GM12878 (cell line): ENCODE results near the gene CDKL1. TPM values are rescaled to one million over a fixed set of nuclear protein-coding genes. Genes with fewer than 3 reads are reported as not detected.

Experiments
- ATAC-seq: fragments of 200-7000 bp; cut with Tn5 transposase; 3 replicates; pipeline ENCODE4 v1.9.1; 2020; ENCODE audit warnings: mild to moderate bottlenecking, moderate library complexity
- BruUV-seq: library from RNA; stranded (reverse); fragments of 400-500 nt; replicated peaks from 2 replicates; lab custom pipeline; 2021; lab: Mats Ljungman, UMichigan
- CTCF ChIA-PET: fragments of 300-600 bp; sonication (Branson Sonifier 250); formaldehyde crosslinking; extraction: SDS; loops from one replicate; lab custom pipeline; 2021; ENCODE audit warnings: inconsistent platforms; lab: Yijun Ruan, JAX
- POLR2A ChIA-PET: fragments of 350-600 bp; formaldehyde crosslinking; extraction: SDS; loops from one replicate; lab custom pipeline; 2021; ENCODE audit warnings: inconsistent platforms; lab: Charles Lee
- RAD21 ChIA-PET: fragments of 300-600 bp; sonication (Branson Sonifier 250); formaldehyde crosslinking; loops from one replicate; lab custom pipeline; 2023; ENCODE audit warnings: antibody characterized with exemption; ENCODE audit not compliant: unreplicated experiment; lab: Charles Lee
- SMC1A ChIA-PET: fragments of 300-600 bp; sonication (Branson Sonifier 250); formaldehyde crosslinking; loops from one replicate; lab custom pipeline; 2023; ENCODE audit not compliant: unreplicated experiment, uncharacterized antibody; lab: Charles Lee
- DNase-seq: peaks from one replicate; pipeline ENCODE4 v3.0.0-alpha.2; 2011; ENCODE audit warnings: low read depth, low spot score
- FAIRE-seq: peaks from 3 replicates; lab custom pipeline; 2011; peaks lifted over from hg19 to GRCh38; lab: Jason Lieb, UNC
- H2AFZ ChIP-seq: 2 replicates; pipeline ENCODE4 v1.6.0; 2011; ENCODE audit warnings: low read depth, low read length, control low read depth; ENCODE audit not compliant: control insufficient read depth
- H3K27ac ChIP-seq: 2 replicates; pipeline ENCODE4 v1.5.1; 2011; ENCODE audit warnings: control low read depth; ENCODE audit not compliant: control insufficient read depth, insufficient read depth
- H3K27me3 ChIP-seq, 2 experiments: replicated peaks in 1 of 2; 2 replicates each; pipeline versions ENCODE4 v1.6.0 to v1.6.1; 2011; ENCODE audit warnings: low read length in 1 of 2; ENCODE audit not compliant: control insufficient read depth in 2 of 2, insufficient read depth in 2 of 2
- H3K36me3 ChIP-seq, 2 experiments: 2 replicates each; pipeline ENCODE4 v1.5.1; 2011; ENCODE audit warnings: low read length in 1 of 2; ENCODE audit not compliant: control insufficient read depth in 2 of 2, insufficient read depth in 2 of 2
- H3K4me1 ChIP-seq: 2 replicates; pipeline ENCODE4 v1.6.1; 2011; ENCODE audit warnings: mild to moderate bottlenecking, low read length, moderate library complexity, mixed read lengths; ENCODE audit not compliant: control insufficient read depth, insufficient read depth
- H3K4me2 ChIP-seq: 2 replicates; pipeline ENCODE4 v1.6.0; 2011; ENCODE audit warnings: control low read depth; ENCODE audit not compliant: control insufficient read depth, insufficient read depth
- H3K4me3 ChIP-seq: fragments of 200-600 bp; sonication (generic); 2 replicates; pipeline ENCODE4 v1.5.1; 2016
- H3K79me2 ChIP-seq: 2 replicates; pipeline ENCODE4 v1.6.0; 2011; ENCODE audit warnings: low read length; ENCODE audit not compliant: control insufficient read depth, insufficient read depth
- H3K9ac ChIP-seq: 2 replicates; pipeline ENCODE4 v1.8.0; 2011; ENCODE audit warnings: low read length, control low read depth, mixed read lengths; ENCODE audit not compliant: control insufficient read depth, insufficient read depth
- H3K9me3 ChIP-seq: replicated peaks from 3 replicates; pipeline ENCODE4 v1.5.1; 2011; ENCODE audit warnings: mild to moderate bottlenecking, low read length; ENCODE audit not compliant: control insufficient read depth, insufficient read depth
- H4K20me1 ChIP-seq: 2 replicates; pipeline ENCODE4 v1.6.0; 2011; ENCODE audit not compliant: control insufficient read depth, insufficient read depth
- HSF1 ChIP-seq: fragments of 150-350 bp; IDR thresholded peaks from 2 replicates; pipeline ENCODE4 v1.6.1; 2014; ENCODE audit warnings: mild to moderate bottlenecking, low read depth, low read length
- JUND ChIP-seq: IDR thresholded peaks from 2 replicates; pipeline ENCODE4 v1.6.1; 2012; ENCODE audit warnings: low read depth, mild to moderate bottlenecking, low read length, improper control_type of control experiment, moderate library complexity
- LARP7 ChIP-seq: fragments of 450-650 bp; IDR thresholded peaks from 2 replicates; pipeline ENCODE4 v1.6.1; 2017; ENCODE audit warnings: mild to moderate bottlenecking
- ZBED1 ChIP-seq: IDR thresholded peaks from 2 replicates; pipeline ENCODE4 v1.6.1; 2016; ENCODE audit warnings: borderline replicate concordance
- ZNF384 ChIP-seq: IDR thresholded peaks from 2 replicates; pipeline ENCODE4 v1.6.1; 2012; ENCODE audit warnings: low read depth, mild to moderate bottlenecking, low read length, improper control_type of control experiment, borderline replicate concordance
- ZNF592 ChIP-seq: fragments of 450-650 bp; IDR thresholded peaks from 2 replicates; pipeline ENCODE4 v1.6.1; 2017; ENCODE audit warnings: mild to moderate bottlenecking, moderate library complexity
- WGBS: methylation state at CpG from one replicate; pipeline ENCODE4 v1.1.6; 2016; ENCODE audit warnings: low lambda C conversion rate; ENCODE audit not compliant: insufficient replicate concordance, insufficient coverage; ENCODE audit errors: missing lambda C conversion rate; 5-methylcytosine and 5-hydroxymethylcytosine counted together
- in situ Hi-C: fragments of 300-500 bp; cut with MboI; formaldehyde crosslinking; loops from 9 replicates; pipeline ENCODE4 v1.14.3; 2018; ENCODE audit warnings: mixed read lengths
- intact Hi-C: fragments of 100-400 bp; cut with micrococcal nuclease; formaldehyde crosslinking; loops from one replicate; pipeline ENCODE4 v1.14.2; 2022; ENCODE audit not compliant: unreplicated experiment
- polyA plus RNA-seq, 11 experiments: library from polyadenylated mRNA; depleted of rRNA in 4 of 11; unstranded in 6 of 11; stranded (reverse) in 5 of 11; fragments of >200 nt; fragmentation: Nextera tagmentation in 4 of 11; fragmentation: Illumina TruSeq in 1 of 11; extraction: Ambion mirVana in 4 of 11; extraction: Trizol in 1 of 11; gene quantifications; 1 replicate in 1 of 11; 2 replicates in 10 of 11; pipeline versions ENCODE4 v1.2.1 to v1.2.3, GENCODE V29; 2011 to 2016; ENCODE audit warnings: inconsistent platforms in 2 of 11, missing spikeins in 2 of 11, low read depth in 1 of 11
- total RNA-seq, 4 experiments: library from RNA; depleted of rRNA in 3 of 4; stranded (reverse); fragments of >200 nt in 3 of 4; fragmentation: Illumina TruSeq in 1 of 4; extraction: Trizol in 1 of 4; gene quantifications; 2 replicates each; pipeline versions ENCODE4 v1.2.1 to v1.2.3, GENCODE V29; 2013 to 2021
- TF ChIP-seq, protein P1 (sequence below): IDR thresholded peaks from 2 replicates; pipeline ENCODE4 v1.6.1; 2011; ENCODE audit warnings: borderline replicate concordance, low read depth, mild to moderate bottlenecking, moderate library complexity, low read length; ENCODE audit not compliant: insufficient read depth, poor library complexity, severe bottlenecking
- TF ChIP-seq, protein P2 (sequence below): IDR thresholded peaks from 2 replicates; pipeline ENCODE4 v1.6.1; 2012; ENCODE audit warnings: improper control_type of control experiment, low read depth, low read length; ENCODE audit not compliant: insufficient replicate concordance

CDKL1 gene
- total and polyA plus RNA-seq, 10 of the 15 experiments (the other 5 are each of a cell fraction or from before 2014, with no cell fraction given) = 9.0 to 19.0 (median 11.1) TPM

DNA sequence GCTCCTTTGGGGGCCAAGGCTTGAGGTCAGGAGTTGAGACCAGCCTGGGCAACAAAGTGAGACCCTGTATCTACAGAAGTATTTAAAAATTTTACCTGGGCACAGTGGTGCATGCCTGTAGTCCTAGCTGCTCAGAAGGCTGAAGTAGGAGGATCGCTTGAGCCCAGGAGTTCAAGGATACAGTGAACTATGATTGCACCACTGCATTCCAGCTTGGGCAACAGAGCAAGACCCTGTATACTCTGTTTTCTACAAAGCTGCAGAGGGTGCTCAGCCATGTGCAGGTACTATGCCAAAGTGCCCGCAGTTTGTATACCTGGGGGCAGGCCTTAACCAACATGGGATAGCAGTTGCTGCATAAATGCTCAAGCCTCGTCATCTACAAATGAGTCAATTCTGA is 26.8 kb upstream of the CDKL1 start (continued):
- no peak for TF ChIP-seq ZNF592

DNA sequence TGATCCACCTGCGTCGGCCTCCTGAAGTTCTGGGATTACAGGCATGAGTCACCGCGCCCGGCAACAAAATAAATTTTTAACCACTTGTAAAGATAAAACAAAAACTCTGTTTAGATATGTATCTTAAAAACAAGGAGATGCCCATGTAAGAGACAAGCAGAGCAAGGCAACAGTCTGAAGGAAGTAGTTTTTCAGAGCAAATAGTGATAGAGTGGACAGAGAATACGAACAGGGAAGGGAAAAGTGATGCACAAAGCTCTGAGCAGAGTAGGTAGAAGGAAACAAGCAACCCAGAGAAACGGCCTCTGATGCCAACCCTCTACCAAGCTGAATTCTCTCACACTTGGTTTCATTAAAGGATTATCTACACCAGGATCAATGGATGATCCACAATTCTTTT is 24.8 kb upstream of the CDKL1 start:
- no peaks in the 10 kb centered on the region; a peak in 1 of 4 replicates for H3K36me3 ChIP-seq
- ChIA-PET SMC1A (no interaction called here), CTCF (no interaction called here), RAD21 (no interaction called here), POLR2A (no interaction called here)
- no peak overlapping the region for H3K9ac ChIP-seq
- H3K4me1 ChIP-seq = no peaks in the 10 kb centered on the region
- no peaks in the 10 kb centered on the region for H3K79me2 ChIP-seq
- FAIRE-seq (no peak), DNase-seq (no peak), ATAC-seq (no peak)
- no peak overlapping the region for H3K4me3 ChIP-seq
- 98% methylated on average over 7 of the region's 7 CpGs for WGBS
- no TSS peak for BruUV-seq
- intact Hi-C loops (no loop called here), in situ Hi-C loops (no loop called here)
- no peaks in the 10 kb centered on the region for H4K20me1 ChIP-seq
- H3K9me3 ChIP-seq = no peaks in the 10 kb centered on the region
- no peaks in the 10 kb centered on the region for H3K27me3 ChIP-seq
- no peak overlapping the region for H3K4me2 ChIP-seq
- H2AFZ ChIP-seq = no peak overlapping the region
- no peak overlapping the region for H3K27ac ChIP-seq
- TF ChIP-seq, protein P1, sequence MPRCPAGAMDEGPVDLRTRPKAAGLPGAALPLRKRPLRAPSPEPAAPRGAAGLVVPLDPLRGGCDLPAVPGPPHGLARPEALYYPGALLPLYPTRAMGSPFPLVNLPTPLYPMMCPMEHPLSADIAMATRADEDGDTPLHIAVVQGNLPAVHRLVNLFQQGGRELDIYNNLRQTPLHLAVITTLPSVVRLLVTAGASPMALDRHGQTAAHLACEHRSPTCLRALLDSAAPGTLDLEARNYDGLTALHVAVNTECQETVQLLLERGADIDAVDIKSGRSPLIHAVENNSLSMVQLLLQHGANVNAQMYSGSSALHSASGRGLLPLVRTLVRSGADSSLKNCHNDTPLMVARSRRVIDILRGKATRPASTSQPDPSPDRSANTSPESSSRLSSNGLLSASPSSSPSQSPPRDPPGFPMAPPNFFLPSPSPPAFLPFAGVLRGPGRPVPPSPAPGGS = no peak
- TF ChIP-seq ZNF384 = no peak
- no peak for TF ChIP-seq ZBED1
- no peak for TF ChIP-seq JUND
- no peak for TF ChIP-seq LARP7
- no peak for TF ChIP-seq HSF1
- TF ChIP-seq, protein P2, sequence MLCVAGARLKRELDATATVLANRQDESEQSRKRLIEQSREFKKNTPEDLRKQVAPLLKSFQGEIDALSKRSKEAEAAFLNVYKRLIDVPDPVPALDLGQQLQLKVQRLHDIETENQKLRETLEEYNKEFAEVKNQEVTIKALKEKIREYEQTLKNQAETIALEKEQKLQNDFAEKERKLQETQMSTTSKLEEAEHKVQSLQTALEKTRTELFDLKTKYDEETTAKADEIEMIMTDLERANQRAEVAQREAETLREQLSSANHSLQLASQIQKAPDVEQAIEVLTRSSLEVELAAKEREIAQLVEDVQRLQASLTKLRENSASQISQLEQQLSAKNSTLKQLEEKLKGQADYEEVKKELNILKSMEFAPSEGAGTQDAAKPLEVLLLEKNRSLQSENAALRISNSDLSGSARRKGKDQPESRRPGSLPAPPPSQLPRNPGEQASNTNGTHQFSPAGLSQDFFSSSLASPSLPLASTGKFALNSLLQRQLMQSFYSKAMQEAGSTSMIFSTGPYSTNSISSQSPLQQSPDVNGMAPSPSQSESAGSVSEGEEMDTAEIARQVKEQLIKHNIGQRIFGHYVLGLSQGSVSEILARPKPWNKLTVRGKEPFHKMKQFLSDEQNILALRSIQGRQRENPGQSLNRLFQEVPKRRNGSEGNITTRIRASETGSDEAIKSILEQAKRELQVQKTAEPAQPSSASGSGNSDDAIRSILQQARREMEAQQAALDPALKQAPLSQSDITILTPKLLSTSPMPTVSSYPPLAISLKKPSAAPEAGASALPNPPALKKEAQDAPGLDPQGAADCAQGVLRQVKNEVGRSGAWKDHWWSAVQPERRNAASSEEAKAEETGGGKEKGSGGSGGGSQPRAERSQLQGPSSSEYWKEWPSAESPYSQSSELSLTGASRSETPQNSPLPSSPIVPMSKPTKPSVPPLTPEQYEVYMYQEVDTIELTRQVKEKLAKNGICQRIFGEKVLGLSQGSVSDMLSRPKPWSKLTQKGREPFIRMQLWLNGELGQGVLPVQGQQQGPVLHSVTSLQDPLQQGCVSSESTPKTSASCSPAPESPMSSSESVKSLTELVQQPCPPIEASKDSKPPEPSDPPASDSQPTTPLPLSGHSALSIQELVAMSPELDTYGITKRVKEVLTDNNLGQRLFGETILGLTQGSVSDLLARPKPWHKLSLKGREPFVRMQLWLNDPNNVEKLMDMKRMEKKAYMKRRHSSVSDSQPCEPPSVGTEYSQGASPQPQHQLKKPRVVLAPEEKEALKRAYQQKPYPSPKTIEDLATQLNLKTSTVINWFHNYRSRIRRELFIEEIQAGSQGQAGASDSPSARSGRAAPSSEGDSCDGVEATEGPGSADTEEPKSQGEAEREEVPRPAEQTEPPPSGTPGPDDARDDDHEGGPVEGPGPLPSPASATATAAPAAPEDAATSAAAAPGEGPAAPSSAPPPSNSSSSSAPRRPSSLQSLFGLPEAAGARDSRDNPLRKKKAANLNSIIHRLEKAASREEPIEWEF = no peak
